ENCODE data around the gene IDH3A. TPM values are rescaled to one million over a fixed set of nuclear protein-coding genes. Genes with fewer than 3 reads are reported as not detected.

The IDH3A gene
- total RNA-seq, 2 experiments from 2014 or later, result 47.5 to 47.6 TPM

- no peak for TF ChIP-seq CTCF (IDR thresholded peaks at IDR 0.05)
- no peaks in the 10 kb centered on the region for H3K9me3 Mint-ChIP-seq
- ChIA-PET CTCF (interaction anchor here (0.7 to 2.8 kb wide), 23 partner anchors 9 to 197 kb away, joined by 3 to 57 read pairs (median 6); partner anchors contain the start of genes CIB2 and TBC1D2B), POLR2A (interaction anchor here (1.1 to 1.4 kb wide), 4 partner anchors 42 to 148 kb away, joined by 3 to 7 read pairs (median 4); no protein-coding TSS in a partner anchor)
- no peaks in the 10 kb centered on the region for H3K27me3 Mint-ChIP-seq
- no peak overlapping the region for H3K4me3 ChIP-seq (ENCODE audit: low read length)
- H3K4me1 ChIP-seq (ENCODE audit: insufficient read depth, low read length), result peaks cover 47% of the 10 kb centered on the region
- H3K9me3 ChIP-seq (ENCODE audit: control insufficient read depth in 1 of 2, insufficient read depth in 1 of 2, low read length in 2 of 2), result no peaks in the 10 kb centered on the region
- no peak overlapping the region for H3K27ac Mint-ChIP-seq
- H3K27ac ChIP-seq (ENCODE audit: low read depth in 1 of 2, low read length in 2 of 2), result no peak overlapping the region
- peaks cover 46% of the 10 kb centered on the region for H3K4me1 Mint-ChIP-seq (ENCODE audit: low read depth)
- no peaks in the 10 kb centered on the region for H3K27me3 ChIP-seq (ENCODE audit: control insufficient read depth in 1 of 2, insufficient read depth in 2 of 2, low read length in 2 of 2)
- H3K36me3 ChIP-seq (ENCODE audit: insufficient read depth, low read length), result no peaks in the 10 kb centered on the region
- ATAC-seq (ENCODE audit: poor library complexity) (no peak), DNase-seq (no peak)
- H3K36me3 Mint-ChIP-seq (ENCODE audit: low read depth), result no peaks in the 10 kb centered on the region
- no peak overlapping the region for H3K4me3 Mint-ChIP-seq
- intact Hi-C loops (cut with DNase I, micrococcal nuclease), result no loop called here
These were observed 41.7 kb upstream of the IDH3A start for GRCh38 chr15:78107471-78107870.

- Mint-ChIP-seq H3K36me3 (ENCODE audit: low read depth) (no peaks in the 10 kb centered on the region), H3K4me3 (no peak overlapping the region), H3K4me1 (ENCODE audit: low read depth) (peaks cover 35% of the 10 kb centered on the region), H3K9me3 (no peaks in the 10 kb centered on the region), H3K27me3 (no peaks in the 10 kb centered on the region), H3K27ac (no peak overlapping the region)
- no peaks in the 10 kb centered on the region for H3K9me3 ChIP-seq (ENCODE audit: control insufficient read depth in 1 of 2, insufficient read depth in 1 of 2, low read length in 2 of 2)
- no peaks in the 10 kb centered on the region for H3K36me3 ChIP-seq (ENCODE audit: insufficient read depth, low read length)
- peak; percentile 88 for TF ChIP-seq CTCF (IDR thresholded peaks at IDR 0.05)
- DNase-seq, result peak; percentile 78 to 94 (median 83)
- peak; percentile 86 for ATAC-seq (ENCODE audit: poor library complexity)
- ChIA-PET CTCF (interaction anchor here (0.6 to 2.8 kb wide), 48 partner anchors 10 to 362 kb away, joined by 3 to 57 read pairs (median 5); partner anchors contain the start of genes CIB2, SKIC8 and TBC1D2B), POLR2A (interaction anchor here (0.6 to 1.4 kb wide), 10 partner anchors 36 to 149 kb away, joined by 3 to 10 read pairs (median 4); no protein-coding TSS in a partner anchor)
- H3K27ac ChIP-seq (ENCODE audit: low read depth in 1 of 2, low read length in 2 of 2), result no peak overlapping the region
- H3K4me3 ChIP-seq (ENCODE audit: low read length), result no peak overlapping the region
- no peaks in the 10 kb centered on the region for H3K27me3 ChIP-seq (ENCODE audit: control insufficient read depth in 1 of 2, insufficient read depth in 2 of 2, low read length in 2 of 2)
- peaks cover 37% of the 10 kb centered on the region for H3K4me1 ChIP-seq (ENCODE audit: insufficient read depth, low read length)
- intact Hi-C loops (cut with DNase I, micrococcal nuclease), result loop anchor here (1.0 kb wide), 5 partner anchors 108 to 149 kb away; no protein-coding TSS in a partner anchor
These were observed 40.7 kb upstream of the IDH3A start for GRCh38 chr15:78108300-78109084.

- ATAC-seq (ENCODE audit: poor library complexity), result no peak
- intact Hi-C loops (cut with DNase I, micrococcal nuclease), result no loop called here
These were observed 40.0 kb upstream of the IDH3A start for GRCh38 chr15:78109156-78109555.

More at GRCh38 chr15:78109156-78109555, 40.0 kb upstream of the IDH3A start:
- no peaks in the 10 kb centered on the region for H3K9me3 Mint-ChIP-seq
- H3K4me3 Mint-ChIP-seq, result no peak overlapping the region
- H3K36me3 ChIP-seq (ENCODE audit: insufficient read depth, low read length), result no peaks in the 10 kb centered on the region
- H3K4me3 ChIP-seq (ENCODE audit: low read length), result no peak overlapping the region
- POLR2A ChIA-PET, result interaction anchor here (0.7 to 1.4 kb wide), 3 partner anchors 59 to 143 kb away, joined by 3 to 7 read pairs (median 4); no protein-coding TSS in a partner anchor
- H3K9me3 ChIP-seq (ENCODE audit: control insufficient read depth in 1 of 2, insufficient read depth in 1 of 2, low read length in 2 of 2), result no peaks in the 10 kb centered on the region
- CTCF ChIA-PET, result interaction anchor here (1.0 to 2.8 kb wide), 8 partner anchors 58 to 150 kb away, joined by 3 to 27 read pairs (median 14); no protein-coding TSS in a partner anchor
- no peak overlapping the region for H3K27ac Mint-ChIP-seq
- no peaks in the 10 kb centered on the region for H3K27me3 ChIP-seq (ENCODE audit: control insufficient read depth in 1 of 2, insufficient read depth in 2 of 2, low read length in 2 of 2)
- H3K36me3 Mint-ChIP-seq (ENCODE audit: low read depth), result no peaks in the 10 kb centered on the region
- H3K27ac ChIP-seq (ENCODE audit: low read depth in 1 of 2, low read length in 2 of 2), result no peak overlapping the region
- peaks cover 30% of the 10 kb centered on the region for H3K4me1 ChIP-seq (ENCODE audit: insufficient read depth, low read length)
- H3K27me3 Mint-ChIP-seq, result no peaks in the 10 kb centered on the region
- peaks cover 29% of the 10 kb centered on the region for H3K4me1 Mint-ChIP-seq (ENCODE audit: low read depth)
- no peak for TF ChIP-seq CTCF (IDR thresholded peaks at IDR 0.05)
- DNase-seq, result no peak

All from CD4-positive, alpha-beta T cell (primary cell).